Parathyroid adenoma (tissue), 2 donors: Measurements from ENCODE around the gene NNT.

Experiments
- H2AFZ ChIP-seq: fragments of 300-600 bp; sonication (generic); one replicate; pipeline ENCODE4 v1.7.0; 2017; ENCODE audit warnings: antibody characterized with exemption, mild to moderate bottlenecking
- H3K27ac ChIP-seq: fragments of 300-600 bp; sonication (generic); one replicate; pipeline ENCODE4 v1.7.0; 2017
- H3K27me3 ChIP-seq: fragments of 300-600 bp; sonication (generic); one replicate; pipeline ENCODE4 v1.7.0; 2017; ENCODE audit warnings: low read length; ENCODE audit not compliant: control insufficient read depth, insufficient read depth
- H3K36me3 ChIP-seq: fragments of 300-600 bp; sonication (generic); one replicate; pipeline ENCODE4 v1.7.0; 2017; ENCODE audit warnings: low read length; ENCODE audit not compliant: control insufficient read depth, insufficient read depth
- H3K4me1 ChIP-seq: fragments of 300-600 bp; sonication (generic); one replicate; pipeline ENCODE4 v1.7.0; 2017; ENCODE audit warnings: control low read depth
- H3K4me2 ChIP-seq: fragments of 300-600 bp; sonication (generic); one replicate; pipeline ENCODE4 v1.7.0; 2017; ENCODE audit warnings: low read length
- H3K4me3 ChIP-seq: fragments of 300-600 bp; sonication (generic); one replicate; pipeline ENCODE4 v1.7.0; 2017; ENCODE audit warnings: low read depth, low read length
- H3K79me2 ChIP-seq: fragments of 300-600 bp; sonication (generic); one replicate; pipeline ENCODE4 v1.7.0; 2017; ENCODE audit warnings: control low read depth
- H3K9ac ChIP-seq: fragments of 300-600 bp; sonication (generic); one replicate; pipeline ENCODE4 v1.7.0; 2017; ENCODE audit warnings: mild to moderate bottlenecking
- H3K9me3 ChIP-seq: fragments of 300-600 bp; sonication (generic); one replicate; pipeline ENCODE4 v1.7.0; 2017; ENCODE audit warnings: low read length; ENCODE audit not compliant: control insufficient read depth
- TF ChIP-seq, protein P1 (sequence below): fragments of 300-600 bp; sonication (generic); IDR thresholded peaks from one replicate; pipeline ENCODE4 v1.7.0; 2017; ENCODE audit warnings: antibody characterized with exemption, mild to moderate bottlenecking
- donor health status: primary hyperparathyroidism.

NNT gene

DNA sequence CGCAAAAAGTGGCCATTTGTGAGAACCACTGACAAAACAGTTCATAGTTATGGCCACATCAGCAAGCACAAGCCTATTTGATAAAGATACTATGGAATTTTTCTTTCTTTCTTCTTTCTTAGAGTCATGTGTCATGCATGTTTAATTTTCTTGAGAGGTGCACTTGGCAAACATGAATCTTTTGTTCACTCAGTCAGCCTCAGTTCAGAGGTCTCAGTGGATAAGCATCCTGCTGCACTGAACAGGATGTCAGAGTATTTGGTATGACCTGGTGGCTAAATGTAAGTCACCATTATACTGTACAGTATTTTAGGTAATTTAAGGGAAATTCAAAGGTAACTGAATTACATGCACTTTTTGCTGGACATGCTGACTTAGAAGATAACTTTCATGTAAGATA, 5.4 kb downstream of the NNT start:
- Histone ChIP-seq H3K4me1 (peaks cover 3% of the 10 kb centered on the region), H3K27ac (no peak overlapping the region), H3K9me3 (no peaks in the 10 kb centered on the region), H3K4me3 (no peak overlapping the region), H3K79me2 (peaks cover 5% of the 10 kb centered on the region), H3K9ac (no peak overlapping the region), H3K27me3 (no peaks in the 10 kb centered on the region), H3K4me2 (no peak overlapping the region), H2AFZ (no peak overlapping the region), H3K36me3 (no peaks in the 10 kb centered on the region)
- TF ChIP-seq, protein P1, sequence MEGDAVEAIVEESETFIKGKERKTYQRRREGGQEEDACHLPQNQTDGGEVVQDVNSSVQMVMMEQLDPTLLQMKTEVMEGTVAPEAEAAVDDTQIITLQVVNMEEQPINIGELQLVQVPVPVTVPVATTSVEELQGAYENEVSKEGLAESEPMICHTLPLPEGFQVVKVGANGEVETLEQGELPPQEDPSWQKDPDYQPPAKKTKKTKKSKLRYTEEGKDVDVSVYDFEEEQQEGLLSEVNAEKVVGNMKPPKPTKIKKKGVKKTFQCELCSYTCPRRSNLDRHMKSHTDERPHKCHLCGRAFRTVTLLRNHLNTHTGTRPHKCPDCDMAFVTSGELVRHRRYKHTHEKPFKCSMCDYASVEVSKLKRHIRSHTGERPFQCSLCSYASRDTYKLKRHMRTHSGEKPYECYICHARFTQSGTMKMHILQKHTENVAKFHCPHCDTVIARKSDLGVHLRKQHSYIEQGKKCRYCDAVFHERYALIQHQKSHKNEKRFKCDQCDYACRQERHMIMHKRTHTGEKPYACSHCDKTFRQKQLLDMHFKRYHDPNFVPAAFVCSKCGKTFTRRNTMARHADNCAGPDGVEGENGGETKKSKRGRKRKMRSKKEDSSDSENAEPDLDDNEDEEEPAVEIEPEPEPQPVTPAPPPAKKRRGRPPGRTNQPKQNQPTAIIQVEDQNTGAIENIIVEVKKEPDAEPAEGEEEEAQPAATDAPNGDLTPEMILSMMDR: no peak

DNA sequence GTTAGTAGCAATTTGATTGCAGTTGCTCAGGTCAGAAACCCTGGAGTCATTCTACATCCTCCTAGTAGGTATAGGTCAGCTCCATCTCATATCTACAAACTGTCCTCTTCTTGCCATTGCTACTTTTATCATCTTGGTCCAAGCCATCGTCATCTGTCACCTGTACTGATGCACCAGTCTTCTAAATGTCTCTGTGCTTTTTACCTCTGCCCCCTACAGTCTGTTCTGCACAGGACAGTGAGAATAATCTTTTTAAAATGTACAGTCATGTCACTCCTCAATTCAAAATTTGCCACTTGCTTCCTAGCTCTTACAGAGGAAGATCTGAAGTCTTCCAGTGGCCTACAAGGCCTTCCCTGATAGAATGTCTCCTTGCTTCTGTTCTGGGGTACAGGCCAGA, 6.8 kb downstream of the NNT start:
- TF ChIP-seq, protein P1: no peak
- Histone ChIP-seq H3K4me2 (no peak overlapping the region), H3K79me2 (peaks cover 2% of the 10 kb centered on the region)

DNA sequence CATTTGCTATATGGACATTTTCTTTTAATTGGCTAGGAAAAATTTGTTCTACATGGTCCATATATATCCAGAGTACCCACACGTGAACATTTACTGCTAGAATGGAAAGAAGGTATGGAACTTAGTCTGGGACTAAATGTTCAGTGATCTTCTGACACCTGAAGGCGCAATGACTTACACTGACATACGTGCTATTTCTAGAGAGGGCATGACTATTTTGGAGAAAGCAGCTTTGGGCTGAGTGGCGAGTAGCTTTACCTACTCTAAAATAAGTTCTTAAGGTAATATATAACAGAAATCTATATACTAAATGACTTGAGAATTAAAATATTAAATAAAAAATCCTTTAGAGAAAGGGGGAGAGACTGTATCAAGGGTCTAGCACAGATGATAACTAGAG, 10.4 kb downstream of the NNT start:
- no peaks in the 10 kb centered on the region for H3K36me3 ChIP-seq
- H3K9ac ChIP-seq: no peak overlapping the region
- H2AFZ ChIP-seq: no peak overlapping the region
- no peak overlapping the region for H3K27ac ChIP-seq
- no peaks in the 10 kb centered on the region for H3K79me2 ChIP-seq
- H3K9me3 ChIP-seq: no peaks in the 10 kb centered on the region
- H3K4me3 ChIP-seq: no peak overlapping the region
- H3K4me2 ChIP-seq: no peak overlapping the region
- no peaks in the 10 kb centered on the region for H3K4me1 ChIP-seq
- no peaks in the 10 kb centered on the region for H3K27me3 ChIP-seq
- TF ChIP-seq, protein P1: no peak

More for the DNA sequence above, 6.8 kb downstream of the NNT start:
- Histone ChIP-seq H3K9ac (no peak overlapping the region), H3K36me3 (no peaks in the 10 kb centered on the region), H3K4me1 (no peaks in the 10 kb centered on the region), H3K4me3 (no peak overlapping the region), H3K27me3 (no peaks in the 10 kb centered on the region), H2AFZ (no peak overlapping the region), H3K9me3 (no peaks in the 10 kb centered on the region), H3K27ac (no peak overlapping the region)

DNA sequence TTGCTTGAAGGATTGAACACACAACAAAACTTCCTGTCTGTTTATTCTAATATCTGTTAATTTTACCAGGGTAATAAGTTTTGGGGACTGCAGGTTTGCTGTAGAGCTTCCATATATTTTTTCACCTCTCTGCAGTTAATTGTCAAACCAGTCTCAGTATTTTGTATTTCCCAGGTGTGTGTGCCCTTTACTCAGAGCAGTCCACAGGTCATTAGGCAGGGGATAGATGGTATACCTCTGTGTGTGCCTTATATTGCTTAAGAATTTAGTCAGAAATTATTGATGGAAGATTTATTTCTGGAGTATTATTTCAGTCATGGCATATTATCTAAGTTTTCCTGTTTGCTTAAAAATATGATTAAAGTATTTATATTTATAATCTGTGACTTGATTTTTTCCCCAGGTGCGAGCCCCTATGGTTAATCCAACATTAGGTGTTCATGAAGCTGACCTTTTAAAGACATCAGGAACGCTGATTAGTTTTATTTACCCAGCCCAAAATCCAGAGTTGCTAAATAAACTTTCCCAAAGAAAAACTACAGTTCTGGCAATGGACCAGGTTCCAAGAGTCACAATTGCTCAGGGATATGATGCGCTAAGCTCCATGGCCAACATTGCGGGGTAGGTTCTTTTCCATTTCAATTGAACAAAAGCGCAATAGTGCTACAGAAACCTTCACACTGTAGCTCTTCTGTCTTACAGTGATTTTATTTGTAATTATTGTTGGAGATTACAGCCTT, 12.6 kb downstream of the NNT start:
- no peaks in the 10 kb centered on the region for H3K4me1 ChIP-seq
- H3K36me3 ChIP-seq: no peaks in the 10 kb centered on the region
- no peak overlapping the region for H3K9ac ChIP-seq
- H3K79me2 ChIP-seq: no peaks in the 10 kb centered on the region
- no peak overlapping the region for H3K27ac ChIP-seq
- no peak overlapping the region for H3K4me2 ChIP-seq
- no peak overlapping the region for H3K4me3 ChIP-seq
- H3K27me3 ChIP-seq: no peaks in the 10 kb centered on the region
- TF ChIP-seq, protein P1: no peak
- H3K9me3 ChIP-seq: no peaks in the 10 kb centered on the region
- no peak overlapping the region for H2AFZ ChIP-seq

DNA sequence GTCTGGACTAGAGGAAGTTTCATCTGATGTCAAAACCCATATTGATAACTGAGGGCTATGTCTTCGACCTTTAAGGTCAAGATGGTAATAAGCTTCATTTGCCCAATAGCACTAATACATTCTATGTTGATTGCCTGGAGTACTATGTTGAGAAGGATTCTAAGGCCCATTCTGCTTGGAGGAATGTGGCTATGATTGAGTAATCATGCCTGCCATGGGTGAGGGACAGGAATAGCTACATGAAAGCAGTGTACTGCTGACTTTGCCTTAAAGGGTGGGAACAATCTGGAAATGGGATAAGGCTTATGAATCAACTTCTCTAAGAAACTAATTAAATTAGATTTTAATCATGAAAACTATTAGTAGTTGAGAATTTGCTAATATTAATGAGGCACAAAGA, 13.6 kb downstream of the NNT start:
- Histone ChIP-seq H3K4me2 (no peak overlapping the region), H3K36me3 (no peaks in the 10 kb centered on the region), H3K27me3 (no peaks in the 10 kb centered on the region), H3K27ac (no peak overlapping the region), H3K79me2 (no peaks in the 10 kb centered on the region), H3K9me3 (no peaks in the 10 kb centered on the region), H3K4me1 (no peaks in the 10 kb centered on the region), H3K4me3 (no peak overlapping the region), H3K9ac (no peak overlapping the region), H2AFZ (no peak overlapping the region)
- TF ChIP-seq, protein P1: no peak
